ENCODE results near the gene NPAS2.

DNA sequence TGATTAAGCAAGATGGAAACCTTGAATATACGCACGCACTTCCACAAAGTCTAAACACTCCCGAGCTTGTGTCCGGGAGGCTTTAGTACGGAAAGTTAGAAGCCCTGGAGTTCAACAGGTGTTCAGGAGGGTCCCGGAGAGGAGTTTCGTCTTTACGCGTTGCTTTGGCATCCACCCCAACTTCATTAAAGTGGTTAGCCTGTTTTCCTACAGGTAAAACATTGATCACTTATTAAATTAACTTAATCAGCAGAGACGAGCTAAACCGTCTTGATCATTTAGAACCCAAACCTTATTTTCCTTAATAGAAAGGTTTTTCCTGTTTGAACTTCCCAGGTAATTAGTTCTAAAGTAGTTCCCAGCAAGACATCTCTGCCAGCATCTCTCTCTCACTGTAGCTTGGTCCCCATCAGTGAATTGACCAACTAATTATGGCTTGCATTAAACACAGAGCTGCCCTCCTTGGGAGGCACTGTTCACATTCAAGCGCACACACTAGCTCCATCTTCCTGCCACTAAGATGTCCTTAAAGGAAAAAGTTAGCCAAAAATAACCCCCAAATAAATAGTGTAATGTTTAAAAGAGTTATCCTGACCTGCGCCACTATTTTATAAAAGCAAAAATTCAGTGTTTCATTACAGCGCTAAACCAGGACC is 1.4 kb downstream of the NPAS2 start:
- TF ChIP-seq CTCF (conservative IDR thresholded peaks at IDR 0.05; ENCODE audit: low read length), result no peak
- no peak for TF ChIP-seq EZH2phosphoT487 (IDR thresholded peaks at IDR 0.05; ENCODE audit: borderline replicate concordance)

Measured in Loucy (cell line).